Measurements from ENCODE around the gene BST1.

DNA sequence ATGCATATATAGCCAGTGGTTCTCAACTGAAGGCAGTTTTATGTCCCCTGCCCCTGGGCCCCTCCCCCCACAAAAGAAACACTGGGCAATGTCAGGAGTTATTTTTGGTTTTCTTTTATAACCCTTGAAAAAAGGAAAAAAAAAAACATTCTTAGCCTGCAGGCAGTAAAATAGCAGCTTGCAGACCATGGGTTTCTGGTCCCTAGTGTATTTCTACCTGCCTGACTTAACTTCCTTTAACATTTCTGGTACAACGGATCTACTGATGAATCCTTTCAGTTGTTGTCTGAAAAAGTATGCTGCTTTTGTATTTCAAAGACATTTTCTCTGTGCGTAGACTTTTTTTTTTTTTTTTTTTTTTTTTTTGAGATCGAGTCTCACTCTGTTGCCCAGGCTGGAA is 32.3 kb upstream of the BST1 start:
- TF ChIP-seq POLR2A (IDR thresholded peaks at IDR 0.05; ENCODE audit: low read depth, low read length) (no peak), CTCF (IDR thresholded peaks at IDR 0.05; ENCODE audit: extremely low read depth in 1 of 2, insufficient read depth in 1 of 2, low read depth in 1 of 2, low read length in 2 of 2) (no peak), POLR2AphosphoS5 (IDR thresholded peaks at IDR 0.05; ENCODE audit: insufficient read depth, low read depth, low read length) (no peak), MAX (IDR thresholded peaks at IDR 0.05; ENCODE audit: insufficient read depth, insufficient read length) (no peak), MYC (IDR thresholded peaks at IDR 0.05; ENCODE audit: low read depth, low read length) (no peak), EZH2 (IDR thresholded peaks at IDR 0.05; ENCODE audit: borderline replicate concordance, low read depth, low read length, severe bottlenecking) (no peak), FOS (IDR thresholded peaks at IDR 0.05; ENCODE audit: borderline replicate concordance, insufficient read depth, low read length) (no peak), JUN (IDR thresholded peaks at IDR 0.05; ENCODE audit: borderline replicate concordance, insufficient read depth, insufficient read length, low read depth) (no peak)
